Measurements from ENCODE around the gene HS3ST4.

Gene HS3ST4

GRCh38 chr16:25922438-25922837, 230.7 kb downstream of the HS3ST4 start:
- Histone ChIP-seq H3K9ac (ENCODE audit: low read length) (no peak overlapping the region), H3K9me3 (ENCODE audit: control insufficient read depth, low read length) (no peaks in the 10 kb centered on the region), H3K36me3 (ENCODE audit: control insufficient read depth, insufficient read depth, low read length) (no peaks in the 10 kb centered on the region), H3K4me3 (ENCODE audit: low read length) (no peak overlapping the region), H3K4me1 (ENCODE audit: control insufficient read depth, insufficient read depth, low read length) (no peaks in the 10 kb centered on the region), H3K27me3 (ENCODE audit: control insufficient read depth, insufficient read depth, low read length) (no peaks in the 10 kb centered on the region)

DNA sequence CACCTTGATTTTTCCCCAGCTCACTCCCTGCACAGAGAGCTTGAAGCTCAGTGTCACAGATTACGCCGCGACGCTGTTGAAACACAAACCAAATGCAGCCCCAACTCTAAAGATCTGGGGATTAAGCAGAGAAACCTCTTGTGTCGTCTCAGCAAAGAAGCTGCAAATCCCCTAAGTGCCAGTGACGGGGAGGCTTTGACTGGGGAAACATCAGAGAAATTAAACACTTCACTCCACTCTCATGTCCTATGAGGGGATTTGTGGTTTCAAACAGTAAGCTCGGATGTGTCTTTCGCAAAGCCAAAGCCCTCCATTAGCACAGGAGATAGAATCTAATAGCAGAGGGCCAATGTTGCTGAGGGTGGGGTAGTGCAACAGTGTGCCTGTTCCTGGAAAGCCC, 233.7 kb downstream of the HS3ST4 start:
- no peaks in the 10 kb centered on the region for H3K36me3 ChIP-seq (ENCODE audit: control insufficient read depth, insufficient read depth, low read length)
- no peaks in the 10 kb centered on the region for H3K9me3 ChIP-seq (ENCODE audit: control insufficient read depth, low read length)
- H3K27me3 ChIP-seq (ENCODE audit: control insufficient read depth, insufficient read depth, low read length) = no peaks in the 10 kb centered on the region
- H3K4me3 ChIP-seq (ENCODE audit: low read length) = no peak overlapping the region
- no peak overlapping the region for H3K9ac ChIP-seq (ENCODE audit: low read length)
- H3K4me1 ChIP-seq (ENCODE audit: control insufficient read depth, insufficient read depth, low read length) = no peaks in the 10 kb centered on the region

GRCh38 chr16:25931473-25932035, 239.8 kb downstream of the HS3ST4 start:
- H3K9me3 ChIP-seq (ENCODE audit: control insufficient read depth, low read length) = no peaks in the 10 kb centered on the region
- H3K4me3 ChIP-seq (ENCODE audit: low read length) = no peak overlapping the region
- no peak overlapping the region for H3K9ac ChIP-seq (ENCODE audit: low read length)
- H3K36me3 ChIP-seq (ENCODE audit: control insufficient read depth, insufficient read depth, low read length) = no peaks in the 10 kb centered on the region
- H3K4me1 ChIP-seq (ENCODE audit: control insufficient read depth, insufficient read depth, low read length) = no peaks in the 10 kb centered on the region
- H3K27me3 ChIP-seq (ENCODE audit: control insufficient read depth, insufficient read depth, low read length) = no peaks in the 10 kb centered on the region

DNA sequence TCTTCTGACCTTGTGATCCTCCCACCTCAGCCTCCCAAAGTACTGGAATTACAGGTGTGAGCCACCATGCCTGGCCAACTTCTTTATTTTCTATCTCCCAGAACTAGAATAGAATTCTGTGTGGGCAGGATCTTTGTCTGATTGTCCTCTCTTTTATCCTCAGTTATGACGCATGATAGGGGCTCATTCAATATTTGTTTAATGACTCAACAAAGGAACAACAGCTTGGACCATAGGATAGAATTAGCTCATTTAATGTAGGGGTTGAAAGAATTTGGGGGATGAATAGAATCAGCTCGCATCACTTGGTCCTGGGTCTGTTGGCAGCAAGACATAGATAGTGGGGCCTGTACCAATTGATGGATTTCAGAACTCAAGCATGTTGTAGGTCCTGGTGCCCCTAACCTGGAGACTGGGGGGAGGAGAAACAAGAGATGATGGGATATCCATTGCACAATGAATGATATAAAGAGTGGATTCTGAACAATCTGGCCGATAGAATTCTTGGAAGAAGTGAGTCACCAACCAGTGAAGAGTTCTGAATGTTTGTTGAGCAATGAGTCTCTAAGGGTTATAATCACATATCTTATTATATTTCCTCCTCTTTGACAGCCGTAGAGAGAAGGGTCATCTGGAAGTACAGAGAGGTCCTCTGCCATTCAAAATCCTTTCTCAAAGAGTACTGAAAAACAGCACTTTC, 250.2 kb downstream of the HS3ST4 start:
- Histone ChIP-seq H3K9ac (ENCODE audit: low read length) (no peak overlapping the region), H3K4me3 (ENCODE audit: low read length) (no peak overlapping the region), H3K36me3 (ENCODE audit: control insufficient read depth, insufficient read depth, low read length) (no peaks in the 10 kb centered on the region), H3K4me1 (ENCODE audit: control insufficient read depth, insufficient read depth, low read length) (no peaks in the 10 kb centered on the region), H3K27me3 (ENCODE audit: control insufficient read depth, insufficient read depth, low read length) (no peaks in the 10 kb centered on the region), H3K9me3 (ENCODE audit: control insufficient read depth, low read length) (peaks cover 4% of the 10 kb centered on the region)

DNA sequence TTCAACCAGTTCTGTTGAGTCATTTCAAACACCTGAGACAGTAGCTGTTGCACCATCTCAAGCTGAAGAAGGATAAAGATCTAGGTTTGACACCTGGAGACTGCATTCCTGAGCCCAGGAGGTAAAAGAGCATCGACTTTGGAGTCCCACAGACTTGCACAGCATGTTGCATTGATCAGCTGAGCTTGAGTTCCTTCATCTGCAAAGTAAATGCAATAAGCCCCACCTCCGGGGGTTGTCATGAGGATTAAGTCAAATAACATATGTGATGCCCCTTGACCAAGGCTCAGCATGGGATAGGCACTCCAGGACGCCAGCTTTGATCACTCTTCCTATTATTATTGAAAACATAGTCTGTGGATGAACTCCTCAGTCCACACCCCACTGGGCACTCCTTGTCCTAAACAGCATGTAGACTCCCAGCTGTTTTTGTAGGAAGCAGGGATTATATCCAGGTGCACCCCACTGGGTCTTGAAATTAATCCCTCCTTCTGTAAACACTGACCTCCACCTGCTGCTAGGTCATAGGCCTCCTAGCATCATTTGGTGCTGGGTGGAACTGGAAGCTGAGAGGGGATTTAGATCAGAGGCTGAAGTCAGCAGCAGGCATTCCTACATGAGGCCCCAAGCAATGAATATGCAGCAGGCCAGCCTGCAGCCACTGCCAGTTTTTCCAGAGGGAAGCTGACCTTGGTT, 259.0 kb downstream of the HS3ST4 start:
- H3K9me3 ChIP-seq (ENCODE audit: control insufficient read depth, low read length) = no peaks in the 10 kb centered on the region
- H3K9ac ChIP-seq (ENCODE audit: low read length) = no peak overlapping the region
- no peaks in the 10 kb centered on the region for H3K27me3 ChIP-seq (ENCODE audit: control insufficient read depth, insufficient read depth, low read length)
- no peak overlapping the region for H3K4me3 ChIP-seq (ENCODE audit: low read length)
- no peaks in the 10 kb centered on the region for H3K4me1 ChIP-seq (ENCODE audit: control insufficient read depth, insufficient read depth, low read length)
- no peaks in the 10 kb centered on the region for H3K36me3 ChIP-seq (ENCODE audit: control insufficient read depth, insufficient read depth, low read length)

GRCh38 chr16:25951999-25952398, 260.2 kb downstream of the HS3ST4 start:
- Histone ChIP-seq H3K4me1 (ENCODE audit: control insufficient read depth, insufficient read depth, low read length) (no peaks in the 10 kb centered on the region), H3K4me3 (ENCODE audit: low read length) (no peak overlapping the region), H3K36me3 (ENCODE audit: control insufficient read depth, insufficient read depth, low read length) (no peaks in the 10 kb centered on the region), H3K9me3 (ENCODE audit: control insufficient read depth, low read length) (no peaks in the 10 kb centered on the region), H3K9ac (ENCODE audit: low read length) (no peak overlapping the region), H3K27me3 (ENCODE audit: control insufficient read depth, insufficient read depth, low read length) (no peaks in the 10 kb centered on the region)

GRCh38 chr16:25952983-25953382, 261.2 kb downstream of the HS3ST4 start:
- Histone ChIP-seq H3K27me3 (ENCODE audit: control insufficient read depth, insufficient read depth, low read length) (no peaks in the 10 kb centered on the region), H3K9ac (ENCODE audit: low read length) (no peak overlapping the region), H3K4me1 (ENCODE audit: control insufficient read depth, insufficient read depth, low read length) (no peaks in the 10 kb centered on the region), H3K36me3 (ENCODE audit: control insufficient read depth, insufficient read depth, low read length) (no peaks in the 10 kb centered on the region), H3K4me3 (ENCODE audit: low read length) (no peak overlapping the region), H3K9me3 (ENCODE audit: control insufficient read depth, low read length) (no peaks in the 10 kb centered on the region)

- no peak overlapping the region for H3K9ac ChIP-seq (ENCODE audit: low read length)
- H3K27me3 ChIP-seq (ENCODE audit: control insufficient read depth, insufficient read depth, low read length) = no peaks in the 10 kb centered on the region
- H3K4me1 ChIP-seq (ENCODE audit: control insufficient read depth, insufficient read depth, low read length) = no peaks in the 10 kb centered on the region
- no peaks in the 10 kb centered on the region for H3K9me3 ChIP-seq (ENCODE audit: control insufficient read depth, low read length)
- no peaks in the 10 kb centered on the region for H3K36me3 ChIP-seq (ENCODE audit: control insufficient read depth, insufficient read depth, low read length)
- H3K4me3 ChIP-seq (ENCODE audit: low read length) = no peak overlapping the region
Measured at GRCh38 chr16:25957707-25958106, 265.9 kb downstream of the HS3ST4 start.

DNA sequence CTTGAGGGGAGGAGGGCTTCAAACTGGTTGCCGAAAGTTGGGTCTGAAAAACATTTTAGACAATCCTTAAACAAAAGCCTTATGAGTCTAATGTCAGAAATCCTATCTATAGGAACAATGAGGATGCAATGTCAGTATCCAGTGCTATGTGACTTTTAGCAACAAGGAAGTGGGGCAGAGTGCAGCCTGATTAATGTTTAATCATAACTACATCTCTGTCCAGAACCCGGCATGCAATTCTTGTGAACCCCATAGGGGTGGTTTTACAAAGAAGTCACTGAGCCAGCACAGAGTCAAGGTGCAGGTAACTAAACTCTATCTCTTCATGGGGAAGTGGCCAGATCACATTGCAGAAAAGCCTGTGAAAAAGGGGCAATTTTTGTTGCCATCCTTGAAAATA, 267.5 kb downstream of the HS3ST4 start:
- no peaks in the 10 kb centered on the region for H3K27me3 ChIP-seq (ENCODE audit: control insufficient read depth, insufficient read depth, low read length)
- H3K4me1 ChIP-seq (ENCODE audit: control insufficient read depth, insufficient read depth, low read length) = no peaks in the 10 kb centered on the region
- H3K4me3 ChIP-seq (ENCODE audit: low read length) = no peak overlapping the region
- no peaks in the 10 kb centered on the region for H3K36me3 ChIP-seq (ENCODE audit: control insufficient read depth, insufficient read depth, low read length)
- no peaks in the 10 kb centered on the region for H3K9me3 ChIP-seq (ENCODE audit: control insufficient read depth, low read length)
- no peak overlapping the region for H3K9ac ChIP-seq (ENCODE audit: low read length)

GRCh38 chr16:25966172-25967097, 274.7 kb downstream of the HS3ST4 start:
- H3K4me3 ChIP-seq (ENCODE audit: low read length) = no peak overlapping the region
- H3K9ac ChIP-seq (ENCODE audit: low read length) = no peak overlapping the region
- no peaks in the 10 kb centered on the region for H3K27me3 ChIP-seq (ENCODE audit: control insufficient read depth, insufficient read depth, low read length)
- H3K4me1 ChIP-seq (ENCODE audit: control insufficient read depth, insufficient read depth, low read length) = no peaks in the 10 kb centered on the region
- H3K36me3 ChIP-seq (ENCODE audit: control insufficient read depth, insufficient read depth, low read length) = no peaks in the 10 kb centered on the region
- no peaks in the 10 kb centered on the region for H3K9me3 ChIP-seq (ENCODE audit: control insufficient read depth, low read length)

DNA sequence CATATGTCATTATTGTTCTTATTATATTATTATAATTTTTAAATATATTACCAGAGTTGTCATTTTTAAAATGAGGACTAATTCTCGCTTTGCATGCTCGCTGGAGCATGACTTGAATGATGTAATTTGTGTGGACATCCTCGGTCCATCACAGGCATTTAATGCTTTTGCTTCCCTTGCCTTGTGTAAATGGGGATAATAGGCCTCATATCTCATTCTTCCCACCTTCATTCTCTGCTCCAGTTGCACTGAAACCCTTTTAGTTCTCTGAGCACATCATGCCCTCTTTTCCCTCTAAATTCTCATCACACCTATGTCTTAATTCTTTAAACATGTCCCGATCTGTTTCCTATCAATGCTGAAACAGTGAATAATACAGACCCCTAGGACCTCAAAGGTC, 285.4 kb downstream of the HS3ST4 start:
- Histone ChIP-seq H3K27me3 (ENCODE audit: control insufficient read depth, insufficient read depth, low read length) (no peaks in the 10 kb centered on the region), H3K4me3 (ENCODE audit: low read length) (no peak overlapping the region), H3K9ac (ENCODE audit: low read length) (no peak overlapping the region), H3K36me3 (ENCODE audit: control insufficient read depth, insufficient read depth, low read length) (no peaks in the 10 kb centered on the region), H3K9me3 (ENCODE audit: control insufficient read depth, low read length) (no peaks in the 10 kb centered on the region), H3K4me1 (ENCODE audit: control insufficient read depth, insufficient read depth, low read length) (no peaks in the 10 kb centered on the region)

DNA sequence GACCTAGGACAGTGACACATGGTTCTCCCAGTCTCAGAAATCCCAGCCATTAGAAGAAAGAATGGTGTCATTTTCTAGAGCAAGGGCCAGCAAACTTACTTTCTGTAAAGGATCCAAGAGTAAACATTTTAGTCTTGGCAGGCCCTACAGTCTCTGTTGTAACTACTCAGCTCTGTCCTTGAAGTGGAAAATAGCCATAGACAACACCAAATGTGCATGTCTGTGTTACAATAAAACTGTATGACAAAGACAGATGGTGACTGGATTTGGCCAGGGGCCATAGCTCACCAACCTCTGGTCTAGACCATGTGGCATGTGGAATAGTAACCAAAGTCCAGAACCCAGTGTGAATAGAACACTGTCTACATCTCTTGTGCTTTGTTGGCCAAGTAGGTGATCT, 286.5 kb downstream of the HS3ST4 start:
- Histone ChIP-seq H3K9me3 (ENCODE audit: control insufficient read depth, low read length) (no peaks in the 10 kb centered on the region), H3K4me1 (ENCODE audit: control insufficient read depth, insufficient read depth, low read length) (no peaks in the 10 kb centered on the region), H3K36me3 (ENCODE audit: control insufficient read depth, insufficient read depth, low read length) (no peaks in the 10 kb centered on the region), H3K27me3 (ENCODE audit: control insufficient read depth, insufficient read depth, low read length) (no peaks in the 10 kb centered on the region), H3K9ac (ENCODE audit: low read length) (no peak overlapping the region), H3K4me3 (ENCODE audit: low read length) (no peak overlapping the region)

All from mucosa of stomach (tissue), 1 donor.